HepG2 (cell line): ENCODE measurements around the gene TM2D3. TPM values are rescaled to one million over a fixed set of nuclear protein-coding genes. Genes with fewer than 3 reads are reported as not detected.

ENCODE experiments used
- ASH2L ChIP-seq: fragments of 300-600, 200-600 bp; sonication (generic); IDR thresholded peaks from 2 replicates; pipeline ENCODE4 v1.7.0; 2017; ENCODE audit warnings: low read depth, mild to moderate bottlenecking, moderate library complexity, mixed read lengths, low read length; ENCODE audit not compliant: insufficient read length
- CEBPG ChIP-seq: IDR thresholded peaks from 2 replicates; pipeline ENCODE4 v1.6.1; 2016
- DZIP1 ChIP-seq: sonication (generic); formaldehyde crosslinking; IDR thresholded peaks from 2 replicates; pipeline ENCODE4 v1.5.0; 2020; ENCODE audit warnings: mild to moderate bottlenecking, missing genetic modification reagents
- ETS1 ChIP-seq: sonication (generic); formaldehyde crosslinking; IDR thresholded peaks from 2 replicates; pipeline ENCODE4 v1.4.0; 2020; ENCODE audit warnings: missing genetic modification reagents
- GTF2F1 ChIP-seq: fragments of 150-350 bp; IDR thresholded peaks from 2 replicates; pipeline ENCODE4 v1.6.1; 2014; ENCODE audit warnings: low read length
- HDAC1 ChIP-seq: sonication (generic); formaldehyde crosslinking; IDR thresholded peaks from 2 replicates; pipeline ENCODE4 v1.5.1; 2020; ENCODE audit warnings: mild to moderate bottlenecking, missing genetic modification reagents
- KDM5B ChIP-seq: sonication (generic); formaldehyde crosslinking; IDR thresholded peaks from 2 replicates; pipeline ENCODE4 v1.4.0; 2020; ENCODE audit warnings: missing genetic modification reagents, mild to moderate bottlenecking, borderline replicate concordance
- KMT2B ChIP-seq: IDR thresholded peaks from 2 replicates; pipeline ENCODE4 v1.6.1; 2016; ENCODE audit warnings: missing genetic modification reagents, missing compliant biosample characterization
- MYNN ChIP-seq: sonication (generic); formaldehyde crosslinking; IDR thresholded peaks from 2 replicates; pipeline ENCODE4 v1.4.0; 2020; ENCODE audit warnings: mild to moderate bottlenecking, low read depth, missing genetic modification reagents
- NCOA2 ChIP-seq: sonication (generic); formaldehyde crosslinking; IDR thresholded peaks from 2 replicates; pipeline ENCODE4 v1.8.0; 2022; ENCODE audit warnings: inconsistent platforms
- POLR2G ChIP-seq: fragments of 200-400 bp; formaldehyde crosslinking; IDR thresholded peaks from 2 replicates; pipeline ENCODE4 v1.6.1; 2018; ENCODE audit warnings: mild to moderate bottlenecking, low read depth, low read length, moderate library complexity
- RAD21 ChIP-seq: fragments of 450-650 bp; formaldehyde crosslinking; IDR thresholded peaks from 2 replicates; pipeline ENCODE4 v1.5.0; 2020; ENCODE audit warnings: mild to moderate bottlenecking
- RXRA ChIP-seq: sonication (generic); formaldehyde crosslinking; IDR thresholded peaks from 2 replicates; pipeline ENCODE4 v1.5.1; 2020; ENCODE audit warnings: missing genetic modification reagents
- ZFP1 ChIP-seq: IDR thresholded peaks from 2 replicates; pipeline ENCODE4 v1.6.1; 2016
- ZNF446 ChIP-seq: sonication (generic); formaldehyde crosslinking; IDR thresholded peaks from 2 replicates; pipeline ENCODE4 v1.5.0; 2020; ENCODE audit warnings: mild to moderate bottlenecking, missing genetic modification reagents
- ZNF670 ChIP-seq: sonication (generic); formaldehyde crosslinking; IDR thresholded peaks from 2 replicates; pipeline ENCODE4 v1.8.0; 2022; ENCODE audit warnings: mild to moderate bottlenecking, missing genetic modification reagents, borderline replicate concordance
- polyA plus RNA-seq, 8 experiments: library from polyadenylated mRNA; depleted of rRNA in 3 of 8; stranded (reverse) in 7 of 8; unstranded in 1 of 8; fragments of >200 nt; fragmentation: Illumina TruSeq in 4 of 8; extraction: Trizol in 4 of 8; gene quantifications; 2 replicates each; pipeline versions ENCODE4 v1.2.1 to v1.2.3, GENCODE V29; 2011 to 2016; ENCODE audit warnings: low read depth in 4 of 8, missing spikeins in 1 of 8, mixed read lengths in 1 of 8; ENCODE audit not compliant: insufficient read depth in 1 of 8
- total RNA-seq, 5 experiments: library from RNA; depleted of rRNA; stranded (reverse); fragments of >200 nt; fragmentation: Illumina TruSeq; extraction: Trizol; gene quantifications; 2 replicates each; pipeline ENCODE4 v1.2.3, GENCODE V29; 2016; ENCODE audit warnings: low read depth in 1 of 5
- TF ChIP-seq, protein P1 (sequence below): sonication (generic); formaldehyde crosslinking; IDR thresholded peaks from 2 replicates; pipeline ENCODE4 v1.4.0; 2020; ENCODE audit warnings: mild to moderate bottlenecking, missing genetic modification reagents
- TF ChIP-seq, protein P2 (sequence below): sonication (generic); formaldehyde crosslinking; IDR thresholded peaks from 2 replicates; pipeline ENCODE4 v1.4.0; 2020; ENCODE audit warnings: missing genetic modification reagents
- TF ChIP-seq, protein P3 (sequence below): sonication (generic); formaldehyde crosslinking; IDR thresholded peaks from 2 replicates; pipeline ENCODE4; 2020; ENCODE audit warnings: missing genetic modification reagents, mild to moderate bottlenecking, borderline replicate concordance
- TF ChIP-seq, protein P4 (sequence below): IDR thresholded peaks from 2 replicates; pipeline ENCODE4 v1.6.1; 2016; ENCODE audit warnings: low read depth, control low read depth

The TM2D3 gene
- total and polyA plus RNA-seq, 2 of the 13 experiments (the other 11 are each of a cell fraction or from before 2014, with no cell fraction given): 31.1 to 72.7 TPM

DNA sequence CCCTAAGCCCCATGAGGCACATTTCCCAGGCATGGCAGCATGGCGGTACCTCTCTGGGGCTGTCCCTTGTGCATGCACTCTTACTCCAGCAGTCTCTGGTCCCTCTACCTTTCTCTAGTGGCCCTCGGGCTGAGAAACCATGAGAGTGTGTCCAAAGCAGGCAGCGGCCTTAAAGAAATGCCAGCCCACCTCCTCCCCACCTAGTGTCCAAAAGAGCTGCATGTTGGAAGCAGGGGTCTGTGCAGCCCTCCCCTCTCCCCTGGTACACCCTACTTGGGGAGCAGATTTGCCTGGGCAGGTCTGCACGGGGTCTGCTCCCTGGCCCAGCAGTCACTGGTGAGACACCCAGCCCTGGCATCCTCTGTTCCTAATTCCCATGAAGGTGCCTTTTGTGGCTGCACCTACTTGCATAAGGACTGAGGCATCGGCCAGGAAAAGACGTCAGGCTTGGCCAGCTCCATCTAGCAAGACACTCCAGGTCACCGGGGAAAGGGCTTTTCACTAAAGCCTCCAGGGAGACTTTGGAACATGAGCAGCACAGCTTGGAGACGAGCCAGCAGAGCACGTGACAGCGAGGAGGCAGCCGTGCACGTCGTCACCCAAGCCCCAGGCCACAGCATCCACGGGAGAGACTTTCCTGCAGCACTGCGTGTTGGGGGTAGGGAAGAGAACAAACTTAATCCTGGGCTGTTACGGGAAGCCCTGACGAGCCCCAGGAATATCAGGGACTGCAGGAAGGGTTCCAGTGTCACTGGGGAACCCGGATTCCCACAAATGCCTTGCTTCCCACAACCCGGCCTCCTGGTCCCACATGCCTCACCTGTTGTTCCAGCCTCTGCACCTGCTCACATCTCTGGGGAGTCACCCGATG is 38.8 kb downstream of the TM2D3 start (continued):
- TF ChIP-seq, protein P1, sequence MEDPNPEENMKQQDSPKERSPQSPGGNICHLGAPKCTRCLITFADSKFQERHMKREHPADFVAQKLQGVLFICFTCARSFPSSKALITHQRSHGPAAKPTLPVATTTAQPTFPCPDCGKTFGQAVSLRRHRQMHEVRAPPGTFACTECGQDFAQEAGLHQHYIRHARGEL (CRISPR knock-in tag): 0 out of 2 replicates have a peak, but pooled peaks have one; percentile 7
- no peak for TF ChIP-seq ASH2L
- no peak for TF ChIP-seq CEBPG (CRISPR knock-in tag)
- no peak for TF ChIP-seq KMT2B (CRISPR knock-in tag)
- peak; percentile 75; the same call in 1 of the 2 replicates for TF ChIP-seq KDM5B (CRISPR knock-in tag)
- TF ChIP-seq ZNF670 (CRISPR knock-in tag): no peak
- TF ChIP-seq MYNN (CRISPR knock-in tag): no peak
- TF ChIP-seq RAD21 (CRISPR knock-in tag): no peak
- no peak for TF ChIP-seq POLR2G
- TF ChIP-seq, protein P2, sequence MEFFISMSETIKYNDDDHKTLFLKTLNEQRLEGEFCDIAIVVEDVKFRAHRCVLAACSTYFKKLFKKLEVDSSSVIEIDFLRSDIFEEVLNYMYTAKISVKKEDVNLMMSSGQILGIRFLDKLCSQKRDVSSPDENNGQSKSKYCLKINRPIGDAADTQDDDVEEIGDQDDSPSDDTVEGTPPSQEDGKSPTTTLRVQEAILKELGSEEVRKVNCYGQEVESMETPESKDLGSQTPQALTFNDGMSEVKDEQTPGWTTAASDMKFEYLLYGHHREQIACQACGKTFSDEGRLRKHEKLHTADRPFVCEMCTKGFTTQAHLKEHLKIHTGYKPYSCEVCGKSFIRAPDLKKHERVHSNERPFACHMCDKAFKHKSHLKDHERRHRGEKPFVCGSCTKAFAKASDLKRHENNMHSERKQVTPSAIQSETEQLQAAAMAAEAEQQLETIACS (CRISPR knock-in tag): no peak
- TF ChIP-seq ZNF446 (CRISPR knock-in tag): no peak; the same call in 1 of the 2 replicates
- no peak for TF ChIP-seq DZIP1 (CRISPR knock-in tag)
- no peak for TF ChIP-seq RXRA (CRISPR knock-in tag)
- TF ChIP-seq ZFP1: no peak
- 0 out of 2 replicates have a peak, but pooled peaks have one; percentile 19 for TF ChIP-seq HDAC1 (CRISPR knock-in tag)
- TF ChIP-seq NCOA2 (CRISPR knock-in tag): no peak
- TF ChIP-seq, protein P3, sequence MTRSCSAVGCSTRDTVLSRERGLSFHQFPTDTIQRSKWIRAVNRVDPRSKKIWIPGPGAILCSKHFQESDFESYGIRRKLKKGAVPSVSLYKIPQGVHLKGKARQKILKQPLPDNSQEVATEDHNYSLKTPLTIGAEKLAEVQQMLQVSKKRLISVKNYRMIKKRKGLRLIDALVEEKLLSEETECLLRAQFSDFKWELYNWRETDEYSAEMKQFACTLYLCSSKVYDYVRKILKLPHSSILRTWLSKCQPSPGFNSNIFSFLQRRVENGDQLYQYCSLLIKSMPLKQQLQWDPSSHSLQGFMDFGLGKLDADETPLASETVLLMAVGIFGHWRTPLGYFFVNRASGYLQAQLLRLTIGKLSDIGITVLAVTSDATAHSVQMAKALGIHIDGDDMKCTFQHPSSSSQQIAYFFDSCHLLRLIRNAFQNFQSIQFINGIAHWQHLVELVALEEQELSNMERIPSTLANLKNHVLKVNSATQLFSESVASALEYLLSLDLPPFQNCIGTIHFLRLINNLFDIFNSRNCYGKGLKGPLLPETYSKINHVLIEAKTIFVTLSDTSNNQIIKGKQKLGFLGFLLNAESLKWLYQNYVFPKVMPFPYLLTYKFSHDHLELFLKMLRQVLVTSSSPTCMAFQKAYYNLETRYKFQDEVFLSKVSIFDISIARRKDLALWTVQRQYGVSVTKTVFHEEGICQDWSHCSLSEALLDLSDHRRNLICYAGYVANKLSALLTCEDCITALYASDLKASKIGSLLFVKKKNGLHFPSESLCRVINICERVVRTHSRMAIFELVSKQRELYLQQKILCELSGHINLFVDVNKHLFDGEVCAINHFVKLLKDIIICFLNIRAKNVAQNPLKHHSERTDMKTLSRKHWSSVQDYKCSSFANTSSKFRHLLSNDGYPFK (CRISPR knock-in tag): no peak
- TF ChIP-seq GTF2F1: no peak
- TF ChIP-seq ETS1 (CRISPR knock-in tag): no peak
- TF ChIP-seq, protein P4, sequence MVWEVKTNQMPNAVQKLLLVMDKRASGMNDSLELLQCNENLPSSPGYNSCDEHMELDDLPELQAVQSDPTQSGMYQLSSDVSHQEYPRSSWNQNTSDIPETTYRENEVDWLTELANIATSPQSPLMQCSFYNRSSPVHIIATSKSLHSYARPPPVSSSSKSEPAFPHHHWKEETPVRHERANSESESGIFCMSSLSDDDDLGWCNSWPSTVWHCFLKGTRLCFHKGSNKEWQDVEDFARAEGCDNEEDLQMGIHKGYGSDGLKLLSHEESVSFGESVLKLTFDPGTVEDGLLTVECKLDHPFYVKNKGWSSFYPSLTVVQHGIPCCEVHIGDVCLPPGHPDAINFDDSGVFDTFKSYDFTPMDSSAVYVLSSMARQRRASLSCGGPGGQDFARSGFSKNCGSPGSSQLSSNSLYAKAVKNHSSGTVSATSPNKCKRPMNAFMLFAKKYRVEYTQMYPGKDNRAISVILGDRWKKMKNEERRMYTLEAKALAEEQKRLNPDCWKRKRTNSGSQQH (CRISPR knock-in tag): no peak
